Measurements from ENCODE around the gene ISL2.

- TF ChIP-seq CTCF (IDR thresholded peaks at IDR 0.05) (peak in 2 of 3 experiments; percentile 23 to 38), POLR2A (IDR thresholded peaks at IDR 0.05) (no peak)
Observed at GRCh38 chr15:76330080-76330680, 6.4 kb upstream of the ISL2 start.

Measured in testis (tissue), 2 donors.